Caco-2 (cell line): ENCODE data around the gene KCNIP1. TPM values are rescaled to one million over a fixed set of nuclear protein-coding genes. Genes with fewer than 3 reads are reported as not detected.

Experiments used
- BruUV-seq: library from RNA; stranded (reverse); fragments of 400-500 nt; replicated peaks from 2 replicates; lab custom pipeline; 2021; lab: Mats Ljungman, UMichigan
- CTCF ChIA-PET: fragments of 300-600 bp; sonication (Branson Sonifier 250); formaldehyde crosslinking; loops from one replicate; lab custom pipeline; 2022; ENCODE audit warnings: antibody characterized with exemption; lab: Charles Lee
- POLR2A ChIA-PET: fragments of 300-600 bp; sonication (Branson Sonifier 250); formaldehyde crosslinking; loops from one replicate; lab custom pipeline; 2022; ENCODE audit warnings: antibody characterized with exemption; lab: Charles Lee
- DNase-seq, 2 experiments: peaks; one replicate each; pipeline versions ENCODE4 v3.0.0 to v3.0.0-alpha.2; 2020 to 2022
- H3K27me3 ChIP-seq: replicated peaks from 2 replicates; pipeline ENCODE4 v1.6.0; 2011; ENCODE audit warnings: low read length; ENCODE audit not compliant: control insufficient read depth, insufficient read depth
- H3K36me3 ChIP-seq: 2 replicates; pipeline ENCODE4 v1.5.1; 2011; ENCODE audit warnings: low read length; ENCODE audit not compliant: control insufficient read depth, insufficient read depth
- H3K4me1 ChIP-seq: fragments of 250-450 bp; sonication (Bioruptor Pico); 2 replicates; pipeline ENCODE4 v1.5.1; 2020; ENCODE audit warnings: mild to moderate bottlenecking
- H3K4me3 ChIP-seq: 2 replicates; pipeline ENCODE4 v1.5.1; 2011; ENCODE audit warnings: low read depth, mild to moderate bottlenecking, control low read depth, low read length
- H3K9me3 ChIP-seq: fragments of 250-450 bp; sonication (Bioruptor Pico); 2 replicates; pipeline ENCODE4 v1.5.1; 2020; ENCODE audit warnings: mild to moderate bottlenecking, moderate library complexity
- H3K27ac Mint-ChIP-seq: one replicate; pipeline ENCODE4 v1.8.0; 2022; ENCODE audit warnings: mixed read lengths; ENCODE audit not compliant: unreplicated experiment
- H3K27me3 Mint-ChIP-seq: one replicate; pipeline ENCODE4 v1.8.0; 2022; ENCODE audit warnings: mixed read lengths; ENCODE audit not compliant: insufficient read depth, unreplicated experiment
- H3K36me3 Mint-ChIP-seq: one replicate; pipeline ENCODE4 v1.8.0; 2022; ENCODE audit warnings: mild to moderate bottlenecking, mixed read lengths; ENCODE audit not compliant: insufficient read depth, unreplicated experiment
- H3K4me1 Mint-ChIP-seq: one replicate; pipeline ENCODE4 v1.8.0; 2022; ENCODE audit warnings: low read depth, mixed read lengths; ENCODE audit not compliant: unreplicated experiment
- H3K4me3 Mint-ChIP-seq: one replicate; pipeline ENCODE4 v1.8.0; 2022; ENCODE audit warnings: mild to moderate bottlenecking, moderate library complexity, mixed read lengths; ENCODE audit not compliant: unreplicated experiment
- H3K9me3 Mint-ChIP-seq: one replicate; pipeline ENCODE4 v1.8.0; 2022; ENCODE audit warnings: mixed read lengths; ENCODE audit not compliant: unreplicated experiment
- intact Hi-C: fragments of 100-400 bp; cut with micrococcal nuclease; formaldehyde crosslinking; loops from one replicate; pipeline ENCODE4 v1.10.0; 2022; ENCODE audit not compliant: unreplicated experiment
- total RNA-seq: library from RNA; stranded (reverse); gene quantifications from 2 replicates; pipeline ENCODE4 v1.2.3, GENCODE V29; 2022
- TF ChIP-seq, protein P1 (sequence below), 2 experiments: fragments of 200-600 bp in 1 of 2; IDR thresholded peaks; 1 replicate in 1 of 2; 2 replicates in 1 of 2; pipeline versions ENCODE4 v1.5.1 to v1.8.0; 2011 to 2022; ENCODE audit warnings: antibody characterized with exemption in 1 of 2, control low read depth in 1 of 2, inconsistent platforms in 1 of 2, low read depth in 1 of 2, low read length in 1 of 2, mild to moderate bottlenecking in 1 of 2, moderate library complexity in 1 of 2; ENCODE audit not compliant: insufficient read depth in 1 of 2, severe bottlenecking in 1 of 2, unreplicated experiment in 1 of 2

KCNIP1 gene
- total RNA-seq, 1 experiment from 2014 or later = not detected

DNA sequence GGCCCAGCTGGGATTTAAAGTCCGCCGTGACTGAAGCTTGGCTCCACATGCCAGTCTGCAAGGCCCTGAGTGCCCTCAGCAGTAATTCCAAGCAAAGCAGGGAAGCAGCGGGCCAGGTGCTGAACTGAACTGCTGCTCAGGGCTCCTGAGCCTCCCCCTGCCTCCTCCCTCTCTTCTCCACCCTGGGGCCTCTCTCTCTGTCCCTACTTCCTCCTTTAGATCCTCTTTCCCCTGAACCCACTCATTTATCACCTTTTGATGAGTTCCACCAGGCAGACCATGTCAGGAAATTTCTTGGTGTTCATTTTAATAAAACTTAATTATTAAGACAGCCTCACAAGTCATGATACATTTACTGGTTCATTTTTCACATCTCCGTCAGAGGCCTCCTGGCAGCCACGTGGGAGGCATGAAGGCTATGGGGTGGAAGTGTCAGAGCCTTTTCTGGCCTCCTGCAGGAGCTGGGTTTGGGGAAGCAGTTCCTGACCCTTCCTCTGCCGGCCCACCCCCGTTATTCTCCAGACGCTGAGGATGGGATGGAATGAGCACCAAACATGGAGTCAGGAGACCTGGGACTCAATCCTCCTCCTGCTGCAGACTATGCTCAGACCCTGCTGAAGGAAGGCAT lies 32.2 kb upstream of the KCNIP1 start:
- H3K36me3 Mint-ChIP-seq = no peaks in the 10 kb centered on the region
- Histone ChIP-seq H3K36me3 (no peaks in the 10 kb centered on the region), H3K27me3 (no peaks in the 10 kb centered on the region), H3K9me3 (no peaks in the 10 kb centered on the region), H3K4me1 (no peaks in the 10 kb centered on the region), H3K4me3 (no peak overlapping the region)
- BruUV-seq = no TSS peak
- ChIA-PET CTCF (no interaction called here), POLR2A (no interaction called here)
- no peaks in the 10 kb centered on the region for H3K9me3 Mint-ChIP-seq
- H3K4me3 Mint-ChIP-seq = no peak overlapping the region
- no peak overlapping the region for H3K27ac Mint-ChIP-seq
- H3K4me1 Mint-ChIP-seq = no peaks in the 10 kb centered on the region
- peaks cover 7% of the 10 kb centered on the region for H3K27me3 Mint-ChIP-seq
- TF ChIP-seq, protein P1, sequence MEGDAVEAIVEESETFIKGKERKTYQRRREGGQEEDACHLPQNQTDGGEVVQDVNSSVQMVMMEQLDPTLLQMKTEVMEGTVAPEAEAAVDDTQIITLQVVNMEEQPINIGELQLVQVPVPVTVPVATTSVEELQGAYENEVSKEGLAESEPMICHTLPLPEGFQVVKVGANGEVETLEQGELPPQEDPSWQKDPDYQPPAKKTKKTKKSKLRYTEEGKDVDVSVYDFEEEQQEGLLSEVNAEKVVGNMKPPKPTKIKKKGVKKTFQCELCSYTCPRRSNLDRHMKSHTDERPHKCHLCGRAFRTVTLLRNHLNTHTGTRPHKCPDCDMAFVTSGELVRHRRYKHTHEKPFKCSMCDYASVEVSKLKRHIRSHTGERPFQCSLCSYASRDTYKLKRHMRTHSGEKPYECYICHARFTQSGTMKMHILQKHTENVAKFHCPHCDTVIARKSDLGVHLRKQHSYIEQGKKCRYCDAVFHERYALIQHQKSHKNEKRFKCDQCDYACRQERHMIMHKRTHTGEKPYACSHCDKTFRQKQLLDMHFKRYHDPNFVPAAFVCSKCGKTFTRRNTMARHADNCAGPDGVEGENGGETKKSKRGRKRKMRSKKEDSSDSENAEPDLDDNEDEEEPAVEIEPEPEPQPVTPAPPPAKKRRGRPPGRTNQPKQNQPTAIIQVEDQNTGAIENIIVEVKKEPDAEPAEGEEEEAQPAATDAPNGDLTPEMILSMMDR (IDR thresholded peaks at IDR 0.05; ENCODE audit: insufficient read depth in 1 of 2, low read depth in 1 of 2, low read length in 1 of 2, severe bottlenecking in 1 of 2, unreplicated experiment in 1 of 2) = no peak
- no peak for DNase-seq
- intact Hi-C loops = no loop called here

DNA sequence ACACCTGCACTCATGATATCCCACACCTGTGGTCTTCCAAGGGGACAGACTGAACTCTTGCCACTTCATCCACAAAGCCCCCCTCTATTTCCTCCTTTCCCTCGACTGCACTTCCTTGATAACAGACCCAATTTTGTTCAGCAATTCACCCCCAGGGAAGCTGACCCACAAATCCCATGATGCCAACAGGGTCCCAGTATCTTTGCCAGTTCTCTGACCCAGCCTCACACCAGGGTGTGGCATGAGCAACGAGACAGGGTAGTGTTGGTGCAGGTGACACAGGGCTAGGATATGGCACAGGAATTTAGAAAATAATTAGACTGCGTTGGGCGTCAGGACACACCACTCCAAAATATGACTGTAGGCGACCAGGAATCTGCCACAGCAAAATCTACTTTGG lies 30.2 kb upstream of the KCNIP1 start:
- H3K36me3 Mint-ChIP-seq = no peaks in the 10 kb centered on the region
- peaks cover 7% of the 10 kb centered on the region for H3K27me3 Mint-ChIP-seq
- H3K27ac Mint-ChIP-seq = no peak overlapping the region
- H3K4me3 Mint-ChIP-seq = no peak overlapping the region
- intact Hi-C loops = no loop called here
- ChIA-PET POLR2A (no interaction called here), CTCF (no interaction called here)
- no peaks in the 10 kb centered on the region for H3K4me1 Mint-ChIP-seq
- no peaks in the 10 kb centered on the region for H3K9me3 Mint-ChIP-seq
- DNase-seq = no peak
- Histone ChIP-seq H3K4me3 (no peak overlapping the region), H3K36me3 (no peaks in the 10 kb centered on the region), H3K27me3 (no peaks in the 10 kb centered on the region), H3K9me3 (no peaks in the 10 kb centered on the region), H3K4me1 (no peaks in the 10 kb centered on the region)
- TF ChIP-seq, protein P1 (IDR thresholded peaks at IDR 0.05; ENCODE audit: insufficient read depth in 1 of 2, low read depth in 1 of 2, low read length in 1 of 2, severe bottlenecking in 1 of 2, unreplicated experiment in 1 of 2) = no peak
- no TSS peak for BruUV-seq

DNA sequence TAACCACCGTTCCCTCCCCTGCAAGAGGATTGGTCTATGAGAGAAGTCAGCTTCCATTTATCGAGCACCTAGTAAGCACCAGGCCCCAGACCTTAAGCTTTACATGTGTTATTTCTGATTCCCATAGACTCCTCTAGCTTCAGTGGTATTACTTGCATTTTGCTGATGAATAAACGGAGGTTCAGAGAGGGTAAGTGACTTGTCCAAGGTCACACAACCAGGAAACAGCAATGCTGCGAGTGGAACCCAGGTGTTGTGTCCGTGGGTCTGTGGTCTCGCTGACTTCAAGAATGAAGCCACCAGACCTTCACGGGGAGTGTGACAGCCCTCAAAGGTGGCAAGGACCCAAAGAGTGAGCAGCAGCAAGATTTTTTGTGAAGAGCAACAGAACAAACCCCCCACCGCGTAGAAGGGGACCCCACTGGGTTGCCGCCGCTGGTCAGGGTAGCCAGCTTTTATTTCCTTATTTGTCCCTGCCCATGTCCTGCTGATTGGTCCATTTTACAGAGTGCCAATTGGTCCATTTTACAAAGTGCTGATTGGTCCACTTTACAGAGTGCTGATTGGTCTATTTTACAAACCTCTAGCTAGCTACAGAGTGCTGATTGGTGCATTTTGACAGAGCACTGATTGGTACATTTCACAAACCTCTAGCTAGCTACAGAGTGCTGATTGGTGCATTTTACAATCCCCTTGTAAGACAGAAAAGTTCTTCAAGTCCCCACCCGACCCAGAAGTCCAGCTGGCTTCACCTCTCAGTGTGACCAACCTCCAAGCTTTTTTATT lies 29.1 kb upstream of the KCNIP1 start:
- H3K4me3 ChIP-seq = no peak overlapping the region
- TF ChIP-seq, protein P1 (IDR thresholded peaks at IDR 0.05; ENCODE audit: insufficient read depth in 1 of 2, low read depth in 1 of 2, low read length in 1 of 2, severe bottlenecking in 1 of 2, unreplicated experiment in 1 of 2) = no peak
- H3K36me3 Mint-ChIP-seq = no peaks in the 10 kb centered on the region
- intact Hi-C loops = no loop called here
- H3K4me3 Mint-ChIP-seq = no peak overlapping the region
- H3K27ac Mint-ChIP-seq = no peak overlapping the region
- DNase-seq = no peak
- H3K9me3 Mint-ChIP-seq = no peaks in the 10 kb centered on the region
- H3K36me3 ChIP-seq = no peaks in the 10 kb centered on the region
- BruUV-seq = no TSS peak
- H3K4me1 ChIP-seq = peaks cover 1% of the 10 kb centered on the region
- H3K27me3 ChIP-seq = no peaks in the 10 kb centered on the region
- POLR2A ChIA-PET = no interaction called here
- peaks cover 3% of the 10 kb centered on the region for H3K27me3 Mint-ChIP-seq
- CTCF ChIA-PET = no interaction called here
- H3K9me3 ChIP-seq = no peaks in the 10 kb centered on the region
- peaks cover 5% of the 10 kb centered on the region for H3K4me1 Mint-ChIP-seq
